Central memory CD8-positive, alpha-beta T cell (primary cell): ENCODE measurements around the gene RAD54L2.
"Not testable (repeated sequence)": the region's sequence is repeated elsewhere in the genome, so short reads cannot be mapped to it uniquely, and the experiment has no call there.

Experiments
- ATAC-seq: fragments of 150-1000 bp; cut with Tn5 transposase; replicated peaks from 2 replicates; pipeline ENCODE4 v1.10.0; 2022; ENCODE audit warnings: mild to moderate bottlenecking, moderate FRiP score, moderate number of reproducible peaks; ENCODE audit not compliant: poor library complexity, severe bottlenecking; ENCODE audit errors: extremely low read depth
- DNase-seq, 2 donors: peaks; one replicate each; pipeline ENCODE4 v3.0.0; 2021; ENCODE audit warnings: low spot score in 2 of 2
- H3K27ac Mint-ChIP-seq: one replicate; pipeline ENCODE4 v1.8.0; 2022; ENCODE audit warnings: low read depth, mild to moderate bottlenecking, moderate library complexity, mixed read lengths
- H3K27me3 Mint-ChIP-seq: one replicate; pipeline ENCODE4 v1.8.0; 2022; ENCODE audit warnings: mixed read lengths
- H3K36me3 Mint-ChIP-seq: one replicate; pipeline ENCODE4 v1.8.0; 2022; ENCODE audit warnings: mild to moderate bottlenecking, moderate library complexity, mixed read lengths; ENCODE audit not compliant: insufficient read depth
- H3K4me1 Mint-ChIP-seq: one replicate; pipeline ENCODE4 v1.8.0; 2022; ENCODE audit warnings: mixed read lengths
- H3K4me3 Mint-ChIP-seq: one replicate; pipeline ENCODE4 v1.8.0; 2022; ENCODE audit warnings: mild to moderate bottlenecking, moderate library complexity, mixed read lengths
- H3K9me3 Mint-ChIP-seq: one replicate; pipeline ENCODE4 v1.8.0; 2022; ENCODE audit warnings: mixed read lengths

The RAD54L2 gene

DNA sequence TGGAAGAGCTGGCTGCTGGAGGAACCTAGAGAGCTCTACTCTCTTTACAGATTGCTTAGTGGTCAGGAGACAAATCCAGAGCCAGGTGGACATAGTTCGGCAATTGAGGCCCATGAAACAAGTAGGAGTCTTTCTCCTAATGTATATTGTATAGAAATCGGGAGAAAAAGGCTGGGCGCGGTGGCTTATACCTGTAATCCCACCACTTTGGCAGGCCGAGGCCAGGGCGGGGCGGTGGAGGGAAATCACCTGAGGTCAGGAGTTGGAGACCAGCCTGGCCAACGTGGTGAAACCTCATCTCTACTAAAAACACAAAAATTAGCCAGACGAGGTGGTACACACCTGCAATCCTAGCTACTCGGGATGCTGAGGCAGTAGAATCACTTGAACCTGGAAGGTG, 10.8 kb downstream of the RAD54L2 start:
- no peak overlapping the region for H3K27ac Mint-ChIP-seq
- ATAC-seq: no peak
- H3K4me3 Mint-ChIP-seq: no peak overlapping the region
- H3K4me1 Mint-ChIP-seq: peaks cover 12% of the 10 kb centered on the region
- no peak for DNase-seq
- no peaks in the 10 kb centered on the region for H3K27me3 Mint-ChIP-seq
- H3K9me3 Mint-ChIP-seq: no peaks in the 10 kb centered on the region
- H3K36me3 Mint-ChIP-seq: peaks cover 26% of the 10 kb centered on the region

DNA sequence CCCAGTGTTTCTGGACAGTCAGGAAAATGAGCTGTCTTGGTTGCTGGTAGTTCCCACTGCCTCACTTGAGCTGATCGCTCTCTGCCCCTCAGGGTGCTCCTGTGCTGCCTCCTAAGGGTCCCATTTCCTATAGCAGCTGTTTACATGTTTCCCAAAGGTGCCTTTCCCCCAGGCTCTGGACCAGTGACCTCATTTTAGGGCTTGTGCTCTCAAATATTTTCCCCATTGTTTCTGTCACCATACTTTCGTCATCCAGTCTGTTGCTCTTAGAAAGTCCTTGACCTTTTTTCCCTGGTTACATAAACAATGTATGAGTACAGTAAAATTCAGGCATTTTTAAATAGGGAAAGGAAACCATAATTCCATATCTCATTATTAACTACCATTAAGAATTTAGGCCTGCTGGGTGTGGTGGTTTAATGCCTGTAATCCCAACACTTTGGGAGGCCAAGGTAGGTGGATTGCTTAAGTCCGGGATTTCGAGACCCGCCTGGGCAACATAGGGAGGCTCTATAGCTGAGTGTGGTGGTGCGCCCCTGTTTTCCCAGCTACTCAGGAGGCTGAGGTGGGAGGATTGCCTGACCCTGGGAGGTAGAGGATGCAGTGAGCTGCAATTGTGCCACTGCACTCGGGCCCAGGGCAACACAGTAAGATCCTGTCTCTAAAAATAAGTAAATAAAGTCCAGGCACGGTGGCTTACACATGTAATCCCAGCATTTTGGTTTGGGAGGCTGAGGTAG, 11.7 kb downstream of the RAD54L2 start:
- H3K36me3 Mint-ChIP-seq: peaks cover 24% of the 10 kb centered on the region
- H3K4me1 Mint-ChIP-seq: peaks cover 12% of the 10 kb centered on the region
- H3K27ac Mint-ChIP-seq: peak overlapping the region; percentile 78
- H3K27me3 Mint-ChIP-seq: no peaks in the 10 kb centered on the region
- ATAC-seq (no peak), DNase-seq (no peak)
- no peak overlapping the region for H3K4me3 Mint-ChIP-seq
- H3K9me3 Mint-ChIP-seq: no peaks in the 10 kb centered on the region

DNA sequence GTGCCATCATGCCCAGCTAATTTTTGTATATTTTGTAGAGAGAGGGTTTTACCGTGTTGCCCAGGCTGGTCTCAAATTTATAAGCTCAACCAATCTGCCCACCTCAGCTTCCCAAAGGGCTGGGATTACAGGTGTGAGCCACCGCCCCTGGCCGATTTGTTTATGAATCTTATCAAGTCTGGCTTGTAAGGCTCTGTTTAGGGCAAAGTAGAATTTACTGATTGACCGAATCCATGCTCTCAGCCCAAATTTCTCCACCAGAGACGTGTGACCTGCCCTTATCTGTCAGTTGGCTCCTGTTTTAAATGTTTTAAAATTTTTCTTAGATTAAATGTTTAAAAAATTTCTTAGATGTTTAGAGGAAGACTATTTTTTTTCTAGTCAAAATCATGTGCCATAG, 19.5 kb downstream of the RAD54L2 start:
- no peak for DNase-seq
- no peak for ATAC-seq
- Mint-ChIP-seq H3K4me1 (peaks cover 13% of the 10 kb centered on the region), H3K27me3 (no peaks in the 10 kb centered on the region), H3K4me3 (no peak overlapping the region), H3K27ac (no peak overlapping the region), H3K9me3 (no peaks in the 10 kb centered on the region), H3K36me3 (peaks cover 14% of the 10 kb centered on the region)

DNA sequence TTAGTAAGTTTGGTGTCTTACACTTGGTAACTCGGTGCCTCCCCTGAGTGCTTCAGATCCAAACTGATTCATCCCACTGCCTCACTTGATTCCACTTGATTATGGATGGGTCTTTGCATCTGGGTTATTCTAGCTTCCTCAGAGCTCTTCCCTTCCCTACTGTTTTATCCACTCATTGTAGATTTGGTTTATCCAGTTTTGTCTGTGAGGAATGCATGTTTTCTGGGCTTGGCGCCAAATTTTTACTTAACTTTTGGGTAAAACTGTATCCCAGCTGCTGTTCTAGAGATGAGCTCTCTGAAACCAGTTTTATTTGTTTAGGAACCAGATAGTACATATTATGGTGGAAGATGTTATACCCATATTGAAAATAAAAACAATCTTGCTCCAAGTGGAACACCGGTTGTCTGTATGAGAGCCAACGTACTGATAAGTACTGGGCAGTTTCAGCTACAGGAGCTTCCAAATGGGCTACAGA, 20.9 kb downstream of the RAD54L2 start:
- peaks cover 23% of the 10 kb centered on the region for H3K4me1 Mint-ChIP-seq
- ATAC-seq (no peak), DNase-seq (no peak)
- no peaks in the 10 kb centered on the region for H3K27me3 Mint-ChIP-seq
- H3K36me3 Mint-ChIP-seq: peaks cover 15% of the 10 kb centered on the region
- H3K27ac Mint-ChIP-seq: peak overlapping the region; percentile 15
- no peak overlapping the region for H3K4me3 Mint-ChIP-seq
- H3K9me3 Mint-ChIP-seq: no peaks in the 10 kb centered on the region

DNA sequence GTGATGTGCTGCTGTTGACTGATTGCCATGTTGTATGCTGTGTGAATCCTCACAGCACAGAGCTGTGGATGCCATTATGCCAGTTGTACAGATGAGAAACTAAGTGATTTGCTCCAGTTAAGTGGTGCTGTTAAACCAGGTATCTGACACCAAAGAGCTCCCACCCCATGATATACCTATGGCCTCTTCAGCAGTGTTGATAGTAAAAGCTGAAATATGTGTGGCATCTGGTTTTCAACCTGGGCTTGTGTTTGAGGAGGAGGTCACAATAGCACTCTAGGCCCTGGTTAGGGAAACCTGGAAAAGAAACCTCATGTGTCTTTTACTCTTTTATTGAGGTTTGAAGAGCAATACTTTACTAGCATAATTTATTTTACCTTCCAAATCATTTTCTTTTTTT, 21.4 kb downstream of the RAD54L2 start:
- Mint-ChIP-seq H3K4me1 (peaks cover 23% of the 10 kb centered on the region), H3K36me3 (peaks cover 12% of the 10 kb centered on the region), H3K27ac (peak overlapping the region; percentile 15), H3K27me3 (no peaks in the 10 kb centered on the region), H3K9me3 (no peaks in the 10 kb centered on the region), H3K4me3 (no peak overlapping the region)
- ATAC-seq (no peak), DNase-seq (no peak)

DNA sequence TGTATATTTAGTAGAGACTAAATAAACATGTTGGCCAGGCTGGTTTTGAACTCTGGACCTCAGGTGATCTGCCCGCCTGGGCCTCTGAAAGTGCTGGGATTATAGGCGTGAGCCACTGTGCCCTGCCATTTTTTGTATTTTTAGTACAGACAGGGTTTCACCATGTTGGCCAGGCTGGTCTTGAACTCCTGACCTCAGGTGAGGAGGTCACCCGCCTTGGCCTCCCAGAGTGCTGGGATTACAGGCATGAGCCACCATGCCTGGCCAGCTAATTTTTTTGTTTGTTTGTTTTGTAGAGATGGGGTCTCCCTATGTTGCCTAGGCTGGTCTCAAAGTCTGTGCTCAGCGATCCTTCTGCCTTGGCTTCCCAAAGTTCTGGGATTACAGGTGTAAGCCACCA, 23.9 kb downstream of the RAD54L2 start:
- ATAC-seq, H3K9me3 Mint-ChIP-seq, DNase-seq, H3K4me3 Mint-ChIP-seq, H3K27ac Mint-ChIP-seq, H3K27me3 Mint-ChIP-seq: not testable (repeated sequence)
- Mint-ChIP-seq H3K4me1 (peaks cover 38% of the 10 kb centered on the region), H3K36me3 (peaks cover 12% of the 10 kb centered on the region)

DNA sequence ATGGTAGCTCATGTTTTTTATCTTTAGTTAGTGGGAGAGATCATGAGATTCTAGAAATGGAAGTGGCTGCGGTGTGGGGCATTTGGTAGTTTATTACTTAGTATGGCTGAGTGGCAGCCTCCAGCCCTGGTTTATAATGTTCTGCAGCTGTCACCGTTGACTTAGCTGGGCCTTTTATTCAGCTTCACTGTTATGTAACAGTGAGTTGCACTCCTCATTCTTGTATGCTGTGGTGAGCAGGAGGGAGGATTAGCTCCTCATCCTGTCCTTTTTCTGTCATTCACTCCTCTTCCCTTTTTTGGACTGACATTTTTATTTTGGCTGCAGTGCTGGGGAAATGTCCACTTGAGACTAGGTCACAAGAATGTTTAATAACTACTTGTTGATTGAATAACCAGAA, 29.5 kb downstream of the RAD54L2 start:
- H3K27ac Mint-ChIP-seq: no peak overlapping the region
- no peak for ATAC-seq
- H3K4me1 Mint-ChIP-seq: peaks cover 25% of the 10 kb centered on the region
- DNase-seq: no peak
- H3K4me3 Mint-ChIP-seq: no peak overlapping the region
- peaks cover 15% of the 10 kb centered on the region for H3K36me3 Mint-ChIP-seq
- no peaks in the 10 kb centered on the region for H3K27me3 Mint-ChIP-seq
- H3K9me3 Mint-ChIP-seq: no peaks in the 10 kb centered on the region

DNA sequence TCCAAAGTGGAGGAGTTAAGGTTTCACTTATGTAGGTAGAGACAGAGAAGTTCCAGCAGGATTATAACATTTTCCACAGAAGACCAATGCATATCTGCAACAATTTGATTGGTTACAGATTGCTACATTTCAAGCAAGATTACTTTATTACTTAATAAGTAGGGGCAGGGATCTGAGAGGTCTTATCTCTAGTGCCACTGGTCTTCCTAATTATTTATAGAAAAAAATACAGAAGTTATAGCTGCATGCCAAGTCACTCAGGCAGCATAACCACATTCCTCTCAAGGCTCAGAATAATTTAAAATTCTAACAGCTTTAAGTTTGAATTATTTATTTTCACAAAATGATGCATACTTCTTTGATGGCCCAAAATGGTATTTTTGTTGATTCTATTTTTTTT, 30.5 kb downstream of the RAD54L2 start:
- H3K4me3 Mint-ChIP-seq: no peak overlapping the region
- H3K27me3 Mint-ChIP-seq: no peaks in the 10 kb centered on the region
- H3K36me3 Mint-ChIP-seq: peaks cover 18% of the 10 kb centered on the region
- no peak overlapping the region for H3K27ac Mint-ChIP-seq
- DNase-seq (no peak), ATAC-seq (no peak)
- H3K9me3 Mint-ChIP-seq: no peaks in the 10 kb centered on the region
- H3K4me1 Mint-ChIP-seq: peaks cover 20% of the 10 kb centered on the region

DNA sequence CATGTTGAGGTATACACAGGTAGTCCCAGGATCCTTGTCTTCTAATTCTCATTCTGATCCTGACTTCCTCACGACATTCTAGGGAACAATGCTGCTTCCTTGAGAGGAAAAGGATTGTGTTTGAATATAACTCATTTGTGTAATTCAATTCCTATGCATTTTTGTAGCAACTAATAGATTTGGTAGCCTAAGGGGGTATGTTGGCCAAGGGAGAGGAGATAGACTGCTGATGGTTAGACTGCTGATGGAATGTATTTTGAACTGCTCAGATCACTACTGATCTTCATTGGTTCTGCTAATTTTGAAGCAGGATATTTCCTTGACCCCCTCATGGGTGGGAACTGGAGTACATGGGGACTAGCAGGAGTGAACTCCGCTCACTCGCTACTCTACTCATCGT, 39.7 kb downstream of the RAD54L2 start:
- Mint-ChIP-seq H3K9me3 (no peaks in the 10 kb centered on the region), H3K4me1 (peaks cover 35% of the 10 kb centered on the region), H3K27ac (peak overlapping the region; percentile 17), H3K36me3 (peaks cover 9% of the 10 kb centered on the region), H3K4me3 (no peak overlapping the region), H3K27me3 (no peaks in the 10 kb centered on the region)
- DNase-seq: no peak
- ATAC-seq: no peak

DNA sequence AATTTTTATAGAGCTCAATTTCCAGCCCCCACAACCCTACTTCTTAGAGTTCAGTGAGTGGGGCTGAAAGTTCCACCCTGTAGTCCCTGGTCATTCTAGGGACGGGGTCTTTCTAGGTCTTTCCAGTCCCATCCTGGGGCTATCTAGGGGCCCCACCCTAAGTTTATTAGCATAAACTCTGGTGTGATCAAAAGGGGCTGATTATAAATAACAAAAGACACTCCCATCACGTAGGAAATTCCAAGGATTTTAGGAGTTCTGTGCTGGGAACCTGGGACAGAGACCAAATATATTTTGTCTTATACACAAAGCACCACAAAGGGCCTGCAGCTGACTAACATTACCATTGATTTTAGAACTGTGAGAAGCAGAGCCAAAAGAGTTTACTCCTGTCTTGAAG, 41.9 kb downstream of the RAD54L2 start:
- Mint-ChIP-seq H3K9me3 (no peaks in the 10 kb centered on the region), H3K36me3 (peaks cover 6% of the 10 kb centered on the region), H3K27me3 (no peaks in the 10 kb centered on the region), H3K4me3 (no peak overlapping the region), H3K27ac (no peak overlapping the region), H3K4me1 (peaks cover 35% of the 10 kb centered on the region)
- ATAC-seq: no peak
- no peak for DNase-seq

DNA sequence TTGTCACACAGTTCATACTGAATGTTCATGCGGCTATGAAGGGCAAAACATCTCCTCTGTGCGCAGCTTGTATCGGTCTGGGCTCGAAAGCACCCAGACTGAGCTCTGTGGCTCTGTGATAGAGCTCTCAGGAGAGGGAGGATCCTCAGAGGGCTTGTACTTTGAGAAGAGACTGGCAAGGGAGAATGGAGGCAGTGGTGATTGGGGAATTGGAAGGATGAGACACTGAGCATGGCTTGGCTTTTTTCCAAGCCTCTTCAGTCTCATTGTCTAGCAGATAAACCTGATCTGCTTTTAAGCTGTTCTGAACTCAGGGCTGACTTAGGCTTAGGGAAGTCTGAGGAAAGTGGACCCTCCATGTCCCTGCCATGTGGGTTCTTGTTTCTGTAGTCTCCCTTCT, 43.0 kb downstream of the RAD54L2 start:
- Mint-ChIP-seq H3K4me1 (peaks cover 25% of the 10 kb centered on the region), H3K27me3 (no peaks in the 10 kb centered on the region), H3K9me3 (no peaks in the 10 kb centered on the region), H3K4me3 (no peak overlapping the region), H3K27ac (no peak overlapping the region), H3K36me3 (peaks cover 5% of the 10 kb centered on the region)
- DNase-seq: no peak
- ATAC-seq: no peak

DNA sequence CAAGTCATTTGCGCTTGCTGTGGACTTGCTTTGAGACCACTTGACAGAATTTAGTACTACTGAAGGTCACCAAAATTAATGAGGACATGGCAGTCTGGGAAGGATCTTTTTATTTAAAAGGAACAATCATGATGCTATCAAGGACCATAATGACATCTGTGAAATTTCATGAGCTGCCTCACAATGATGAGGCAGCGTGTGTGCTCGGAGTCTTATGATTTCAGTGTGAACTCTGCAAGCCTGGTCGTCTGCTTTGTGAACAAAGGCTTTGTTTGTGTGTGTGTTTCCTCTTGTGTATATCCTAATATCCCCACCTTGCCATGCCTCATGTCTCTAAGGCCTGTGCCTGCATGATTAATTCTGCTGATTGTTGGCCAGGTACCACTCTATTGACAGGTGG, 46.7 kb downstream of the RAD54L2 start:
- no peak overlapping the region for H3K4me3 Mint-ChIP-seq
- peaks cover 13% of the 10 kb centered on the region for H3K4me1 Mint-ChIP-seq
- H3K27ac Mint-ChIP-seq: no peak overlapping the region
- H3K27me3 Mint-ChIP-seq: no peaks in the 10 kb centered on the region
- H3K9me3 Mint-ChIP-seq: no peaks in the 10 kb centered on the region
- ATAC-seq (no peak), DNase-seq (no peak)
- peaks cover 12% of the 10 kb centered on the region for H3K36me3 Mint-ChIP-seq

DNA sequence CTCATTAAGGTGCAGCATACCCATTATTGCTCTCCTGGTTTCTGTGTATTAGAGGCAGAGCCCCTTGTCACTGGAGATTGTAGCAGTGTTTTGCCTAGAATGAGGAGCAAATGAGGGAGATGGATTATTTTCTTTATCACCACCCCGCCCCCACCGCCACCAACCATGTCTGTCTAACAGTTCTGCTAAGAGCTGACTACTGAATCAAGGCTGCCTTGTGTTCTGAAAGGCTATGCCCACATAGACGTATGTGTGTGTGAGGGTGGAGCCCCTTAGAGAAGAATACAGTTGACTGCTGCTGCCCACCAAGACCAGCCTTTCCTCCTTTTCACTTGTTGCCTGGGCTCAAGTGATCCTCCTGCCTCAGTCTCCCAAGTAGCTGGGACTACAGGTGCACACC, 47.4 kb downstream of the RAD54L2 start:
- ATAC-seq (no peak), DNase-seq (no peak)
- no peaks in the 10 kb centered on the region for H3K9me3 Mint-ChIP-seq
- H3K4me1 Mint-ChIP-seq: peaks cover 16% of the 10 kb centered on the region
- H3K36me3 Mint-ChIP-seq: peaks cover 12% of the 10 kb centered on the region
- H3K27me3 Mint-ChIP-seq: no peaks in the 10 kb centered on the region
- H3K4me3 Mint-ChIP-seq: no peak overlapping the region
- H3K27ac Mint-ChIP-seq: no peak overlapping the region
